SH-SY5Y (cell line): ENCODE measurements around the gene OCA2.

Experiments
- GATA2 ChIP-seq: IDR thresholded peaks from 2 replicates; pipeline ENCODE4 v1.6.1; 2011; ENCODE audit warnings: mild to moderate bottlenecking, low read depth, low read length
- GATA3 ChIP-seq: IDR thresholded peaks from 2 replicates; pipeline ENCODE4 v1.6.1; 2011; ENCODE audit warnings: low read depth, mild to moderate bottlenecking, low read length, moderate library complexity

The OCA2 gene

GRCh38 chr15:28123408-28124023 is 24.4 kb upstream of the OCA2 start:
- TF ChIP-seq GATA3 = no peak
- TF ChIP-seq GATA2 = no peak

GRCh38 chr15:28122038-28122949 is 23.2 kb upstream of the OCA2 start:
- TF ChIP-seq GATA2 (no peak), GATA3 (no peak)

- TF ChIP-seq GATA2 (no peak), GATA3 (no peak)
These were observed 21.2 kb upstream of the OCA2 start for GRCh38 chr15:28120359-28120640.

- TF ChIP-seq GATA2 (no peak), GATA3 (no peak)
These were observed 19.4 kb upstream of the OCA2 start for GRCh38 chr15:28118531-28118930.

GRCh38 chr15:28118083-28118482 is 19.0 kb upstream of the OCA2 start:
- TF ChIP-seq GATA2 (no peak), GATA3 (no peak)

- no peak for TF ChIP-seq GATA3
- no peak for TF ChIP-seq GATA2
These were observed 18.4 kb upstream of the OCA2 start for GRCh38 chr15:28117432-28117990.

- TF ChIP-seq GATA3 (no peak), GATA2 (no peak)
These were observed 17.7 kb upstream of the OCA2 start for GRCh38 chr15:28116521-28117431.

- TF ChIP-seq GATA3 = no peak
- no peak for TF ChIP-seq GATA2
These were observed 16.8 kb upstream of the OCA2 start for GRCh38 chr15:28115871-28116270.

- TF ChIP-seq GATA3 = no peak
- TF ChIP-seq GATA2 = no peak
These were observed 15.9 kb upstream of the OCA2 start for GRCh38 chr15:28114721-28115622.

- TF ChIP-seq GATA2 (no peak), GATA3 (no peak)
These were observed 15.0 kb upstream of the OCA2 start for GRCh38 chr15:28114114-28114455.

- TF ChIP-seq GATA2 (no peak), GATA3 (no peak)
These were observed 14.4 kb upstream of the OCA2 start for GRCh38 chr15:28113394-28114113.

- TF ChIP-seq GATA2 = no peak
- TF ChIP-seq GATA3 = no peak
These were observed 13.8 kb upstream of the OCA2 start for GRCh38 chr15:28112962-28113361.
